HepG2 (cell line): ENCODE results near the gene SEMA4B. TPM values are rescaled to one million over a fixed set of nuclear protein-coding genes. Genes with fewer than 3 reads are reported as not detected.

Experiments used
- BCL6 ChIP-seq: IDR thresholded peaks from 2 replicates; pipeline ENCODE4 v1.6.1; 2016; ENCODE audit warnings: missing genetic modification reagents, missing compliant biosample characterization
- CHD4 ChIP-seq: fragments of 200-600 bp; sonication (generic); IDR thresholded peaks from 2 replicates; pipeline ENCODE4 v1.7.0; 2017; ENCODE audit warnings: mild to moderate bottlenecking, low read length, borderline replicate concordance
- EHMT2 ChIP-seq: fragments of 200-600 bp; sonication (generic); IDR thresholded peaks from 2 replicates; pipeline ENCODE4 v1.7.0; 2017; ENCODE audit warnings: antibody characterized with exemption, low read depth, low read length, borderline replicate concordance
- ELF1 ChIP-seq: sonication (generic); formaldehyde crosslinking; IDR thresholded peaks from 2 replicates; pipeline ENCODE4 v1.4.0; 2020; ENCODE audit warnings: missing genetic modification reagents
- GATAD1 ChIP-seq: IDR thresholded peaks from 2 replicates; pipeline ENCODE4 v1.6.1; 2016; ENCODE audit warnings: missing genetic modification reagents, missing compliant biosample characterization
- HOXA5 ChIP-seq: sonication (generic); formaldehyde crosslinking; IDR thresholded peaks from 2 replicates; pipeline ENCODE4 v1.4.0; 2020; ENCODE audit warnings: missing genetic modification reagents
- NFIB ChIP-seq: sonication (generic); formaldehyde crosslinking; IDR thresholded peaks from 2 replicates; pipeline ENCODE4 v1.9.0; 2021; ENCODE audit warnings: missing genetic modification reagents, mild to moderate bottlenecking, borderline replicate concordance
- NFYB ChIP-seq: sonication (generic); formaldehyde crosslinking; IDR thresholded peaks from 2 replicates; pipeline ENCODE4 v1.4.0; 2020; ENCODE audit warnings: missing genetic modification reagents
- NR0B2 ChIP-seq: sonication (generic); formaldehyde crosslinking; IDR thresholded peaks from 2 replicates; pipeline ENCODE4 v1.4.0; 2020; ENCODE audit warnings: mild to moderate bottlenecking, missing genetic modification reagents
- NR2F1 ChIP-seq, 2 experiments: fragments of 450-650 bp in 1 of 2; formaldehyde crosslinking in 1 of 2; IDR thresholded peaks; 2 replicates each; pipeline versions ENCODE4 v1.5.0 to v1.6.1; 2016 to 2020; ENCODE audit warnings: mild to moderate bottlenecking in 1 of 2, missing compliant biosample characterization in 1 of 2, missing genetic modification reagents in 1 of 2, moderate library complexity in 1 of 2
- PHF8 ChIP-seq: sonication (generic); formaldehyde crosslinking; IDR thresholded peaks from 2 replicates; pipeline ENCODE4 v1.5.0; 2020; ENCODE audit warnings: missing genetic modification reagents
- SATB2 ChIP-seq: sonication (generic); formaldehyde crosslinking; IDR thresholded peaks from 2 replicates; pipeline ENCODE4 v1.5.0; 2020; ENCODE audit warnings: missing genetic modification reagents
- SRF ChIP-seq: IDR thresholded peaks from 2 replicates; pipeline ENCODE4 v1.6.1; 2011; ENCODE audit warnings: mild to moderate bottlenecking, low read depth, low read length, moderate library complexity
- SRSF4 ChIP-seq: fragments of 200-400 bp; formaldehyde crosslinking; IDR thresholded peaks from one replicate; pipeline ENCODE4 v1.6.1; 2018; ENCODE audit warnings: mild to moderate bottlenecking, low read depth, low read length, moderate library complexity; ENCODE audit not compliant: poor library complexity, severe bottlenecking
- TBL1XR1 ChIP-seq: fragments of 150-350 bp; IDR thresholded peaks from 2 replicates; pipeline ENCODE4 v1.6.1; 2014; ENCODE audit warnings: borderline replicate concordance, low read length; ENCODE audit not compliant: partially characterized antibody
- TEAD2 ChIP-seq: sonication (generic); formaldehyde crosslinking; IDR thresholded peaks from 2 replicates; pipeline ENCODE4 v1.9.0; 2021; ENCODE audit warnings: missing genetic modification reagents
- ZBTB10 ChIP-seq: sonication (generic); formaldehyde crosslinking; IDR thresholded peaks from 2 replicates; pipeline ENCODE4 v1.4.0; 2020; ENCODE audit warnings: missing genetic modification reagents, borderline replicate concordance
- ZBTB37 ChIP-seq: sonication (generic); formaldehyde crosslinking; IDR thresholded peaks from 2 replicates; pipeline ENCODE4 v1.4.0; 2020; ENCODE audit warnings: mild to moderate bottlenecking, missing genetic modification reagents
- ZNF333 ChIP-seq: sonication (generic); formaldehyde crosslinking; IDR thresholded peaks from 2 replicates; pipeline ENCODE4 v1.4.0; 2020; ENCODE audit warnings: mild to moderate bottlenecking, missing genetic modification reagents, borderline replicate concordance
- ZNF430 ChIP-seq: sonication (generic); formaldehyde crosslinking; IDR thresholded peaks from 2 replicates; pipeline ENCODE4 v1.9.0; 2021; ENCODE audit warnings: mild to moderate bottlenecking, missing genetic modification reagents
- ZNF546 ChIP-seq: sonication (generic); formaldehyde crosslinking; conservative IDR thresholded peaks from 2 replicates; pipeline ENCODE4 v1.8.1; 2023; ENCODE audit warnings: mild to moderate bottlenecking, missing genetic modification reagents
- polyA plus RNA-seq, 8 experiments: library from polyadenylated mRNA; depleted of rRNA in 3 of 8; stranded (reverse) in 7 of 8; unstranded in 1 of 8; fragments of >200 nt; fragmentation: Illumina TruSeq in 4 of 8; extraction: Trizol in 4 of 8; gene quantifications; 2 replicates each; pipeline versions ENCODE4 v1.2.1 to v1.2.3, GENCODE V29; 2011 to 2016; ENCODE audit warnings: low read depth in 4 of 8, missing spikeins in 1 of 8, mixed read lengths in 1 of 8; ENCODE audit not compliant: insufficient read depth in 1 of 8
- total RNA-seq, 5 experiments: library from RNA; depleted of rRNA; stranded (reverse); fragments of >200 nt; fragmentation: Illumina TruSeq; extraction: Trizol; gene quantifications; 2 replicates each; pipeline ENCODE4 v1.2.3, GENCODE V29; 2016; ENCODE audit warnings: low read depth in 1 of 5

The SEMA4B gene
- total and polyA plus RNA-seq, 2 of the 13 experiments (the other 11 are each of a cell fraction or from before 2014, with no cell fraction given) = 2.1 to 17.0 TPM

- TF ChIP-seq ZNF430 (CRISPR knock-in tag) = peak; percentile 42; the same call in 1 of the 2 replicates
- no peak for TF ChIP-seq NFIB (CRISPR knock-in tag)
- TF ChIP-seq HOXA5 (CRISPR knock-in tag) = peak; percentile 13; the same call in 1 of the 2 replicates
- no peak for TF ChIP-seq SRSF4
- TF ChIP-seq ZNF333 (CRISPR knock-in tag) = peak; percentile 23; the same call in 1 of the 2 replicates
- peak; percentile 60 for TF ChIP-seq GATAD1 (CRISPR knock-in tag)
- TF ChIP-seq PHF8 = peak; percentile 76
- TF ChIP-seq BCL6 = peak; percentile 74
- TF ChIP-seq ZBTB37 (CRISPR knock-in tag) = 0 out of 2 replicates have a peak, but pooled peaks have one; percentile 13
- TF ChIP-seq TBL1XR1 = peak; percentile 28
- TF ChIP-seq TEAD2 (CRISPR knock-in tag) = no peak
- TF ChIP-seq ELF1 (CRISPR knock-in tag) = peak; percentile 62; the same call in 1 of the 2 replicates
- no peak for TF ChIP-seq EHMT2
- 0 out of 2 replicates have a peak, but pooled peaks have one; percentile 19 for TF ChIP-seq SRF
- 0 out of 4 replicates have a peak, but pooled peaks of 1 of the 2 experiments have one; percentile 8 for TF ChIP-seq NR2F1 (CRISPR knock-in tag; IDR thresholded peaks at IDR 0.05)
- no peak for TF ChIP-seq CHD4
- no peak for TF ChIP-seq ZNF546
- TF ChIP-seq NR0B2 (CRISPR knock-in tag) = peak; percentile 47; the same call in 1 of the 2 replicates
- TF ChIP-seq NFYB (CRISPR knock-in tag) = no peak
- 0 out of 2 replicates have a peak, but pooled peaks have one; percentile 19 for TF ChIP-seq SATB2 (CRISPR knock-in tag)
- TF ChIP-seq ZBTB10 (CRISPR knock-in tag) = no peak
Measured at GRCh38 chr15:90233387-90234095, 32.4 kb downstream of the SEMA4B start, which contains the start of gene CIB1 (continued).
